ENCODE measurements around the gene IKZF5.

DNA sequence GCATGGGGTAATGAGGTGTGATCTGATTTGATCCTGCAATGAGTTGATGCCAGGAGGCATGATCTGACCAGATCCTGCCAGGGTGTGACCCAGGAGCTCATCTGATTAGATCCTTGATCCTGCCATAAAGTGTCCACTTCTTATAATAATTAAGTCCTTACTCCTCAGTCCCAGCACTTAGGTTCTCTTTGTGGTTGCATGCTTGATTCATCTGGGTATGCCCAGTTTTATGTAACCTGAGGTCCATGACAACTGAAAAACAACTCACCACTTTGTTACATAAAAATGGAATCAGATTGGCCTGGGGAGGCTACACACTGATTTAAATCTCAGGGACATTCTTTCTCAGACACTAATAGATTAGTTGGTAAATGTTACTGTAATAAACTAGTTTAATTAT is 19.3 kb upstream of the IKZF5 start:
- no peak for TF ChIP-seq CTCF (IDR thresholded peaks at IDR 0.05)
- TF ChIP-seq POLR2A (IDR thresholded peaks at IDR 0.05): no peak

All from lower leg skin (tissue), 3 donors.